Ascending aorta (tissue), 2 donors: ENCODE measurements around the gene ITGBL1. TPM values are rescaled to one million over a fixed set of nuclear protein-coding genes. Genes with fewer than 3 reads are reported as not detected.

ENCODE experiments used
- DNase-seq, 2 donors: peaks; one replicate each; pipeline ENCODE4 v3.0.0-alpha.2; 2019; ENCODE audit warnings: low spot score in 2 of 2
- H3K27ac ChIP-seq, 2 donors: fragments of 200-600 bp; sonication (generic); one replicate each; pipeline ENCODE4 v1.5.1; 2016 to 2017; ENCODE audit warnings: mild to moderate bottlenecking in 1 of 2
- H3K27me3 ChIP-seq: fragments of 200-600 bp; sonication (generic); one replicate; pipeline ENCODE4 v1.5.1; 2017
- H3K36me3 ChIP-seq, 2 donors: fragments of 200-600 bp; sonication (generic); one replicate each; pipeline ENCODE4 v1.5.1; 2016
- H3K4me1 ChIP-seq, 2 donors: fragments of 200-600 bp; sonication (generic); one replicate each; pipeline ENCODE4 v1.5.1; 2016 to 2017; ENCODE audit warnings: mild to moderate bottlenecking in 1 of 2
- H3K4me3 ChIP-seq, 2 donors: fragments of 200-600 bp; sonication (generic); one replicate each; pipeline ENCODE4 v1.5.1; 2016 to 2017; ENCODE audit warnings: mild to moderate bottlenecking in 1 of 2
- H3K9me3 ChIP-seq, 2 donors: fragments of 200-600 bp; sonication (generic); one replicate each; pipeline ENCODE4 v1.5.1; 2016
- CTCF ChIP-seq, 3 experiments: fragments of 200-600 bp in 2 of 3; fragments of 450-650 bp in 1 of 3; sonication (generic) in 2 of 3; IDR thresholded peaks; one replicate each; pipeline ENCODE4 v1.5.1; 2016 to 2019; ENCODE audit warnings: antibody characterized with exemption in 3 of 3, mild to moderate bottlenecking in 1 of 3, moderate library complexity in 1 of 3
- intact Hi-C: fragments of 100-400 bp; cut with DNase I; formaldehyde crosslinking; loops from one replicate; pipeline ENCODE4 v1.15.1; 2023
- total RNA-seq: library from RNA; depleted of rRNA; stranded (reverse); fragments of >200 nt; gene quantifications from one replicate; pipeline ENCODE4 v1.1.0, GENCODE V29; 2016

ITGBL1 gene
- total RNA-seq, 1 donor from 2014 or later = 47.1 TPM

DNA sequence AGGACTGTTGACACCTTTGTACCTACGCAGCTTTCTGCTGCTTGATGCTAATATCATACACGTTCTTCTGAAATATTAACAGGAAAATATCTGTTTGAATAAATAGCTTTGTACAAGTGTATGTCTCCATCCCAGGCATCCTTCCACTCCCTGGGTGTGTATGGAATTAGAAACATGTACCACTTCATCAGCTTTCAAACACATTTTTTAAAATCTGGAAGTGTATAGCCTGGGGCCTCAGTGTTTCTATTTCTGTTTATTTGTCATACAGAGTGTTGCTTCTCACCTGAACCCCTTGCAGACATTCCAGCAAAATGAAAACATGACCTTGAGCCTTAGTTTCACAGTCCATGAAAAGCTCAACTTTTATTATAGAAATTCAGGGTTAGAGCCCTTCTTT lies 168.6 kb downstream of the ITGBL1 start:
- peaks cover 4 to 19% of the 10 kb centered on the region in 2 donors for H3K4me1 ChIP-seq
- no peaks in the 10 kb centered on the region for H3K27me3 ChIP-seq
- H3K36me3 ChIP-seq = no peaks in the 10 kb centered on the region
- DNase-seq = no peak
- H3K4me3 ChIP-seq = no peak overlapping the region
- no peak for TF ChIP-seq CTCF (IDR thresholded peaks at IDR 0.05)
- no peaks in the 10 kb centered on the region for H3K9me3 ChIP-seq
- H3K27ac ChIP-seq = peak overlapping the region; percentile 41 to 47
- intact Hi-C loops = no loop called here

DNA sequence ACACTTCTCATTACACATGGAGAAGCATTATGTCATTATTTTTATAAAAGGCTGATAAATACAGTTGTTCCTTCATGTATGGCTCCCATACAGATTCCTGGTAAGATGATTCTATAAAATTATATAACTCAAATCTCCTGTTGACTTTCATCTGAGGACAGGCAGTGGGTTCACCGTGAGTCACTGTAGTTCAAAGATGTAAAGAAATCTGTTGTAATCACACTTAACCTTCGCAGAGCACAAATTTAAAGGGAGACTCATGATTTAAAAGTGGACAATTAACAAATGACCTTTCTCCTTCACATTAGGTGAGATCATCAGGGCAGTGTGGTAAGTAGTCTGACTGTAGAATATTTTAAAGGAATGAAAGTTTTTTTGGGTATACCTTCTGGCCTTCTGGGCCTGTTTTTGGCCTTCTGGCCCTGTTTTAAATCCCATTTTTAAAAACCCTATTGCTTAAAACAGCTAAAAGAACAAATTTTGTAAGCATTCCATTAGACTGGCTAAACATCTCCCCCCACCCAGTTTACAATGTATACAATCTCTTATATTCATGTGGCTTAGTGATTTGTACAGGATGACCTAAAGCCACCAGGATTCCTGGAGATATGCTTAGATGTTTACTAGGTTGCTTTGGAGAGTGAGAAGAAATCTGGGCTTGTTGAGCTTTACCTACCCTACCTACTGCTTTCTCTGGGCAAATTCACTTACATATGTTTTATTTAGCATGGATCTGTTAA lies 171.2 kb downstream of the ITGBL1 start:
- no peak for TF ChIP-seq CTCF (IDR thresholded peaks at IDR 0.05)
- Histone ChIP-seq H3K9me3 (no peaks in the 10 kb centered on the region), H3K27me3 (no peaks in the 10 kb centered on the region), H3K27ac (peak overlapping the region; percentile 70 to 82), H3K4me3 (peak overlapping the region; percentile 19 to 48), H3K36me3 (no peaks in the 10 kb centered on the region), H3K4me1 (peaks cover 4 to 22% of the 10 kb centered on the region in 2 donors)
- intact Hi-C loops = no loop called here
- DNase-seq = no peak

DNA sequence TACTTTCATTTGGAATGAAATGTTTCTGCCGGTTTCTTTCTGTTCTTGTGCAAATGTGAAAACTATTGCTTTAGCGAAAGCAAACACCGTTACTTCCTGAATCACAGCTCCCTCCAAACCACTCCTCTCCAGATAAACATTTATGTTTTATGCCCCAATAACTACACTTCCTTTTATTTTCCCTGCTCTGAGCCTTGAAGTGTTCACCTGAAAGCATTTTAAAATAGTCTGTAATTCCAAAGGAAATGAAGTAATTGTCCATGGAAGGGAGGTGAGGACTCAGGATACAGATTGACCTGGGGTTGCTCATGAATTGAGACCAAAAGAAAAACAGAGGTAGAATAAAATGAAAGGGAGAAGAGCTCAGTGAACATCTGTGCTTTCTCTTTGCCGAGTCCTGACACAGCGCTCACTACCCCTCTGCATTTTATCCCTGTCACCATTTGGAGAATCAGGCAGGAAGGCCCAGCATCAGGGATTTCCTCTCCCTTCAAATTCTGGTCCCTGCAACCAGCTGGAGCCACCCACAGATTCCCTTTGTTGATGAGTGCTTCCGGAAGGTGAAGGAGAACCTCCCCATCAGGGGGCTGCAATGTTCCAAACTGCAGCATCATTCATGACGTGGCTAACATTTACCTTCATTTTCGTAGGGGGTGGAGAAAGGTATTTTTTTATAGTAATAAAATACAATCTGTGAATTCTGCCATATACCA lies 171.9 kb downstream of the ITGBL1 start:
- TF ChIP-seq CTCF (IDR thresholded peaks at IDR 0.05) = no peak
- intact Hi-C loops = no loop called here
- Histone ChIP-seq H3K27ac (peak overlapping the region; percentile 70 to 82), H3K4me1 (peaks cover 4 to 22% of the 10 kb centered on the region in 2 donors), H3K9me3 (no peaks in the 10 kb centered on the region), H3K27me3 (no peaks in the 10 kb centered on the region), H3K36me3 (no peaks in the 10 kb centered on the region), H3K4me3 (peak overlapping the region; percentile 19 to 48)
- DNase-seq = no peak

DNA sequence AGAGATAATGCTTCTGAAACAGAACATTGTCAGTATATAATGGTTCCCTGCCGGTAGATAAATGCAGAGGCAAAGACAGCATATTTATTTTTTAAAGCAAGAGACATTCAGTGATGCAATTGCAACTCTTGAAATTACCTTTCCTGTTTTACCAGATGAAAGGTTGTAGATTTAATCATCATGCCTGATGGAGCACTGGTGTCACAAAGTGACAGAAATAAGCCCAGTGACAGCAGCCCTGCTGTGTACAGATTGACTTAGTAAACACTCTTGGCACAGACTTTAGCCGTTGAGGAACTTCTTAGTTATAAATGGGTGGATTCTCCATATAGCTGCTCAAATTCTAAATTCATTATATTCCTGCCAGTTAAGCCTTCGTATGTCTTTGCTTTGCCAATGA lies 172.5 kb downstream of the ITGBL1 start:
- intact Hi-C loops = loop anchor here (5.0 kb wide), 1 partner anchor 108 kb away; no protein-coding TSS in a partner anchor
- Histone ChIP-seq H3K4me3 (peak overlapping the region in 1 of 2 donors; percentile 48), H3K27ac (peak overlapping the region; percentile 70 to 82), H3K9me3 (no peaks in the 10 kb centered on the region), H3K36me3 (no peaks in the 10 kb centered on the region), H3K27me3 (no peaks in the 10 kb centered on the region), H3K4me1 (peaks cover 4 to 22% of the 10 kb centered on the region in 2 donors)
- DNase-seq = no peak
- no peak for TF ChIP-seq CTCF (IDR thresholded peaks at IDR 0.05)

GRCh38 chr13:101626925-101627555 lies 174.6 kb downstream of the ITGBL1 start:
- no peaks in the 10 kb centered on the region for H3K27me3 ChIP-seq
- no peaks in the 10 kb centered on the region for H3K9me3 ChIP-seq
- no peaks in the 10 kb centered on the region for H3K36me3 ChIP-seq
- peaks cover 4 to 15% of the 10 kb centered on the region in 2 donors for H3K4me1 ChIP-seq
- intact Hi-C loops = loop anchor here (5.0 kb wide), 1 partner anchor 110 kb away; no protein-coding TSS in a partner anchor
- TF ChIP-seq CTCF (IDR thresholded peaks at IDR 0.05) = no peak
- H3K4me3 ChIP-seq = peak overlapping the region; percentile 50 to 59
- no peak for DNase-seq
- peak overlapping the region; percentile 67 to 82 for H3K27ac ChIP-seq
